Measurements from ENCODE around the gene HSD11B2.

DNA sequence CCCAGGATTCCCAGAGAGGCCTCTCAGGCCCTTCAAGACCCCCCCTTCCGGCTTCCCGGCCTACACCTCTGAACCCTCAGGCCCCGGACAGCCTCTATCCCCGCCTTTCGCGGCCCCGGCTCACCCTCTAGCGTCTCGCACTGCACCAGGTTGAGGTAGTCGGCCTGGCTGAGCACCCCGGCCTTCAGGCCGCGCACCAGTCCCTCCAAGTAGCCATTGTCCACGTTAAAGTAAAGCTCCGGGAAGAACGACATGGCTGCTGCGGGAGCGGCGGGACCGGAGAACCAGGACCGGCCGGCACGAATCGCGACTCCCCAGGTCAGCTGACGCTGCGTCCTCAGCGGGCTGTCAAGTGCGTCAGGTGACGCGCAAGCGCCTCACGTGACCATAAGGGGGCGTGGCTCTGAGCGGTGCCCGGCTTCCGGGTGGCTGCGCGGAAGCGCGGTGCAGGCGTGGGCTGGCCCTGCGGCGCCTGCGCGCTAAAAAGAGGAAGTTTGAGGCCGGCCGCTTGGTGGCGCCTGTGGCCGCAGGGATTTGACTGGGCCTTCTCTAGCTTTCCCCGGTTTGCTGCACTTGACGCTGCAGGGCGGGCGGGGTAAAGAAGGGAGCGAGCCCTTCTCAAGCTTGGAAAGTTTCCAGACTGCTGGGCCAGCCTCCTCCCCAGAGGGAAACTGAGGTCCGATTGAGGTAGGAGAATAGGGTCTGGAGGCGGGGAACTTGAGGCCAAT lies 50.1 kb downstream of the HSD11B2 start, which contains the start of gene ATP6V0D1:
- TF ChIP-seq, protein P1, sequence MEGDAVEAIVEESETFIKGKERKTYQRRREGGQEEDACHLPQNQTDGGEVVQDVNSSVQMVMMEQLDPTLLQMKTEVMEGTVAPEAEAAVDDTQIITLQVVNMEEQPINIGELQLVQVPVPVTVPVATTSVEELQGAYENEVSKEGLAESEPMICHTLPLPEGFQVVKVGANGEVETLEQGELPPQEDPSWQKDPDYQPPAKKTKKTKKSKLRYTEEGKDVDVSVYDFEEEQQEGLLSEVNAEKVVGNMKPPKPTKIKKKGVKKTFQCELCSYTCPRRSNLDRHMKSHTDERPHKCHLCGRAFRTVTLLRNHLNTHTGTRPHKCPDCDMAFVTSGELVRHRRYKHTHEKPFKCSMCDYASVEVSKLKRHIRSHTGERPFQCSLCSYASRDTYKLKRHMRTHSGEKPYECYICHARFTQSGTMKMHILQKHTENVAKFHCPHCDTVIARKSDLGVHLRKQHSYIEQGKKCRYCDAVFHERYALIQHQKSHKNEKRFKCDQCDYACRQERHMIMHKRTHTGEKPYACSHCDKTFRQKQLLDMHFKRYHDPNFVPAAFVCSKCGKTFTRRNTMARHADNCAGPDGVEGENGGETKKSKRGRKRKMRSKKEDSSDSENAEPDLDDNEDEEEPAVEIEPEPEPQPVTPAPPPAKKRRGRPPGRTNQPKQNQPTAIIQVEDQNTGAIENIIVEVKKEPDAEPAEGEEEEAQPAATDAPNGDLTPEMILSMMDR (IDR thresholded peaks at IDR 0.05; ENCODE audit: low read length), result peak; percentile 85
- TF ChIP-seq EZH2 (IDR thresholded peaks at IDR 0.05; ENCODE audit: borderline replicate concordance, low read length), result no peak
